SK-N-SH (cell line): ENCODE results near the gene COBL. TPM values are rescaled to one million over a fixed set of nuclear protein-coding genes. Genes with fewer than 3 reads are reported as not detected.

ENCODE experiments used
- CTCF ChIA-PET: fragments of 300-600, 350-600 bp; formaldehyde crosslinking; extraction: SDS; loops from one replicate; lab custom pipeline; 2021; lab: Yijun Ruan, JAX
- POLR2A ChIA-PET: fragments of 350-600 bp; sonication (Branson Sonifier 250); formaldehyde crosslinking; extraction: SDS; loops from one replicate; lab custom pipeline; 2020; ENCODE audit warnings: antibody characterized with exemption, inconsistent platforms; lab: Yijun Ruan, JAX
- DNase-seq: peaks from one replicate; pipeline ENCODE4 v3.0.0; 2012
- H2AFZ ChIP-seq: fragments of 200-600 bp; sonication (generic); 2 replicates; pipeline ENCODE4 v1.8.1; 2016; ENCODE audit warnings: antibody characterized with exemption, mild to moderate bottlenecking, low read depth
- H3F3A ChIP-seq: fragments of 200-600 bp; sonication (generic); replicated peaks from 2 replicates; pipeline ENCODE3; 2016; ENCODE audit warnings: antibody characterized with exemption, mild to moderate bottlenecking; ENCODE audit not compliant: insufficient read depth
- H3K27ac ChIP-seq, 2 experiments: fragments of 200-500 bp in 1 of 2; fragments of 200-600 bp in 1 of 2; sonication (Bioruptor generic) in 1 of 2; sonication (generic), shearing (Covaris generic) in 1 of 2; 2 replicates each; pipeline versions ENCODE4 v1.5.1 to v1.6.1; 2014 to 2016; ENCODE audit warnings: low read depth in 2 of 2, inconsistent platforms in 1 of 2, low read length in 1 of 2, mild to moderate bottlenecking in 1 of 2, mixed read lengths in 1 of 2
- H3K27me3 ChIP-seq: fragments of 200-600 bp; sonication (generic), shearing (Covaris generic); 2 replicates; pipeline ENCODE4 v1.6.1; 2016; ENCODE audit warnings: mixed run types; ENCODE audit not compliant: insufficient read depth
- H3K36me3 ChIP-seq, 2 experiments: fragments of 200-500 bp in 1 of 2; fragments of 200-600 bp in 1 of 2; sonication (Bioruptor generic) in 1 of 2; sonication (generic) in 1 of 2; replicated peaks in 1 of 2; 2 replicates each; pipeline versions ENCODE3 to v1.5.1; 2014 to 2016; ENCODE audit warnings: low read length in 1 of 2, mild to moderate bottlenecking in 1 of 2; ENCODE audit not compliant: insufficient read depth in 2 of 2, control insufficient read depth in 1 of 2
- H3K4me1 ChIP-seq, 2 experiments: fragments of 200-500 bp in 1 of 2; fragments of 200-600 bp in 1 of 2; sonication (Bioruptor generic) in 1 of 2; sonication (generic), shearing (Covaris generic) in 1 of 2; 2 replicates each; pipeline versions ENCODE4 v1.5.1 to v1.6.1; 2014 to 2016; ENCODE audit warnings: low read depth in 1 of 2, low read length in 1 of 2, mixed run types in 1 of 2; ENCODE audit not compliant: insufficient read depth in 2 of 2, control insufficient read depth in 1 of 2
- H3K4me2 ChIP-seq: fragments of 200-600 bp; sonication (generic), shearing (Covaris generic); 2 replicates; pipeline ENCODE4 v1.6.1; 2017; ENCODE audit warnings: mixed run types
- H3K4me3 ChIP-seq, 2 experiments: fragments of 200-500 bp in 1 of 2; fragments of 200-600 bp in 1 of 2; sonication (Bioruptor generic) in 1 of 2; sonication (generic), shearing (Covaris generic) in 1 of 2; 2 replicates each; pipeline versions ENCODE4 v1.5.1 to v1.8.1; 2014 to 2016; ENCODE audit warnings: low read depth in 2 of 2, inconsistent platforms in 1 of 2, low read length in 1 of 2, mild to moderate bottlenecking in 1 of 2, mixed read lengths in 1 of 2, moderate library complexity in 1 of 2
- H3K79me2 ChIP-seq: fragments of 200-600 bp; sonication (generic); 2 replicates; pipeline ENCODE4 v1.8.1; 2017; ENCODE audit warnings: mild to moderate bottlenecking; ENCODE audit not compliant: insufficient read depth
- H3K9ac ChIP-seq: fragments of 200-600 bp; sonication (generic); 2 replicates; pipeline ENCODE4 v1.6.1; 2017; ENCODE audit warnings: mixed run types
- H3K9me2 ChIP-seq: fragments of 200-600 bp; sonication (generic); 2 replicates; pipeline ENCODE4 v1.6.1; 2017; ENCODE audit warnings: mixed run types
- H3K9me3 ChIP-seq: fragments of 200-600 bp; sonication (generic); 2 replicates; pipeline ENCODE4 v1.6.1; 2017; ENCODE audit warnings: mixed run types, mild to moderate bottlenecking, moderate library complexity
- H4K20me1 ChIP-seq: fragments of 200-600 bp; sonication (generic); 2 replicates; pipeline ENCODE4 v1.6.1; 2017; ENCODE audit warnings: mild to moderate bottlenecking, mixed run types; ENCODE audit not compliant: insufficient read depth
- CHD2 ChIP-seq: fragments of 150-350 bp; IDR thresholded peaks from 2 replicates; pipeline ENCODE4 v1.6.1; 2018; ENCODE audit warnings: low read length; ENCODE audit not compliant: partially characterized antibody
- CTCF ChIP-seq: fragments of 200-600 bp; sonication (generic); IDR thresholded peaks from 2 replicates; pipeline ENCODE4 v1.6.1; 2017; ENCODE audit warnings: antibody characterized with exemption, mild to moderate bottlenecking, moderate library complexity
- EP300 ChIP-seq, 2 experiments: IDR thresholded peaks; 2 replicates each; pipeline versions ENCODE4 v1.4.0 to v1.6.1; 2012; ENCODE audit warnings: borderline replicate concordance in 1 of 2, low read depth in 1 of 2, low read length in 1 of 2
- FOSL2 ChIP-seq: IDR thresholded peaks from 2 replicates; pipeline ENCODE4 v1.4.0; 2012; ENCODE audit warnings: low read depth, mild to moderate bottlenecking, moderate library complexity, borderline replicate concordance
- FOXJ3 ChIP-seq: sonication (generic); formaldehyde crosslinking; IDR thresholded peaks from 2 replicates; pipeline ENCODE4 v1.5.1; 2020; ENCODE audit warnings: mild to moderate bottlenecking, missing genetic modification reagents
- FOXM1 ChIP-seq: IDR thresholded peaks from 2 replicates; pipeline ENCODE4 v1.4.0; 2012; ENCODE audit warnings: low read depth, mild to moderate bottlenecking
- GATA2 ChIP-seq: sonication (generic); formaldehyde crosslinking; IDR thresholded peaks from 2 replicates; pipeline ENCODE4 v1.5.0; 2020; ENCODE audit warnings: mild to moderate bottlenecking, missing genetic modification reagents
- IRF3 ChIP-seq: fragments of 150-350 bp; IDR thresholded peaks from 2 replicates; pipeline ENCODE4 v1.6.1; 2016; ENCODE audit warnings: mild to moderate bottlenecking, low read depth, low read length
- JUND ChIP-seq: IDR thresholded peaks from 2 replicates; pipeline ENCODE4 v1.4.0; 2012
- MAX ChIP-seq: IDR thresholded peaks from 2 replicates; pipeline ENCODE4 v1.4.0; 2012; ENCODE audit warnings: low read depth
- MEF2A ChIP-seq: IDR thresholded peaks from 2 replicates; pipeline ENCODE4 v1.4.0; 2012; ENCODE audit warnings: low read depth, borderline replicate concordance
- RAD21 ChIP-seq: IDR thresholded peaks from 2 replicates; pipeline ENCODE4 v1.6.1; 2012; ENCODE audit warnings: mild to moderate bottlenecking, low read length
- TAF1 ChIP-seq: IDR thresholded peaks from 2 replicates; pipeline ENCODE4 v1.6.1; 2012; ENCODE audit warnings: low read depth, mild to moderate bottlenecking, low read length, moderate library complexity, borderline replicate concordance
- TCF12 ChIP-seq: IDR thresholded peaks from 2 replicates; pipeline ENCODE4 v1.4.0; 2012
- YY1 ChIP-seq: IDR thresholded peaks from 2 replicates; pipeline ENCODE4 v1.4.0; 2012; ENCODE audit warnings: low read depth, mild to moderate bottlenecking
- WGBS: methylation state at CpG from one replicate; pipeline ENCODE4 v1.1.6; 2017; ENCODE audit warnings: low lambda C conversion rate; 5-methylcytosine and 5-hydroxymethylcytosine counted together
- polyA plus RNA-seq, 3 experiments: library from polyadenylated mRNA; depleted of rRNA; stranded (reverse); fragments of >200 nt; gene quantifications; 2 replicates each; pipeline ENCODE4 v1.2.3, GENCODE V29; 2012

COBL gene
- polyA plus RNA-seq, 1 of the 3 experiments (the other 2 are of a cell fraction), result under 0.01 TPM

- TF ChIP-seq JUND (no peak), YY1 (no peak), TAF1 (no peak)
These were observed 237.1 kb downstream of the COBL start (continued) for GRCh38 chr7:51079494-51079893.

GRCh38 chr7:51078653-51079052 is 238.0 kb downstream of the COBL start:
- H2AFZ ChIP-seq, result no peak overlapping the region
- H3K9me2 ChIP-seq, result no peaks in the 10 kb centered on the region
- no peaks in the 10 kb centered on the region for H3K79me2 ChIP-seq
- 8% methylated on average over 4 of the region's 5 CpGs for WGBS
- no peak overlapping the region for H3K27ac ChIP-seq
- H3K4me2 ChIP-seq, result no peak overlapping the region
- no peaks in the 10 kb centered on the region; a peak in 1 of 4 replicates for H3K4me1 ChIP-seq
- no peaks in the 10 kb centered on the region for H3K36me3 ChIP-seq
- no peak overlapping the region for H3K4me3 ChIP-seq
- CTCF ChIA-PET, result no interaction called here
- H3K27me3 ChIP-seq, result peaks cover 82% of the 10 kb centered on the region
- no peaks in the 10 kb centered on the region for H3K9me3 ChIP-seq
- H3K9ac ChIP-seq, result no peak overlapping the region
- H4K20me1 ChIP-seq, result no peaks in the 10 kb centered on the region
- no peaks in the 10 kb centered on the region for H3F3A ChIP-seq
- TF ChIP-seq MEF2A (no peak), MAX (no peak), CTCF (no peak), FOSL2 (no peak), EP300 (IDR thresholded peaks at IDR 0.05; ENCODE audit: borderline replicate concordance in 1 of 2, low read depth in 1 of 2, low read length in 1 of 2) (no peak), RAD21 (no peak), YY1 (no peak), IRF3 (no peak), CHD2 (no peak), FOXM1 (no peak), GATA2 (CRISPR knock-in tag) (no peak), TAF1 (no peak), FOXJ3 (CRISPR knock-in tag) (no peak), TCF12 (no peak), JUND (no peak)
- no peak for DNase-seq
- POLR2A ChIA-PET, result no interaction called here
